ENCODE data around the gene TICAM2.
A peak's percentile ranks its signal among the peaks of the same experiment; 100 is the strongest.

Gene TICAM2

DNA sequence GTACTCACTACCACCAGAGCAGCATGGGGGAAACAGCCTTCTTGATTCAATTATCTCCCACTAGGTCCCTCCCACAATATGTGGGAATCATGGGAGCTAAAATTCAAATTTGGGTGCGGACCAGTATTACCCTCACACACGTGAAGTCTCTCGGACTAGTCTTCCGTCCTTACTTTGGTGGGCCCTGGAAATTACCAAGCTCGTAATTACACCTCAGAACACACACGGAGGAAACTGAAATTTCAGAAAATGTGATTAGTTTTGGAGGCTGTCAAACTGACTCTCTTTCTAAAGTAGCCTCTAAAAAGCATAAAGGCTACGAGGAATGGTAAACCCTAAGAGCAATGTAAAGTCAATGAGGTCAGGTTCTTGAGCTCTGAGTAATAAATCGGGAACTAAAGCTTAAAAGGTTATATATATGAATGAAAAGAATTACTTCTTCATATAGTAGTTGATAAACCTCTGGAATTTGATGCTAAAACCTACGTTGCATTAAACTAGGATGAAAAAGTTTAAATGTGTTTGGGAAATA, 56.9 kb downstream of the TICAM2 start:
- Histone ChIP-seq H3K27me3 (ENCODE audit: insufficient read depth, low read length) (no peaks in the 10 kb centered on the region), H3K9me3 (ENCODE audit: insufficient read depth, low read depth, low read length) (peaks cover 17% of the 10 kb centered on the region), H3K4me3 (ENCODE audit: low read length) (peak overlapping the region; percentile 40), H3K27ac (ENCODE audit: low read depth, low read length) (no peak overlapping the region), H3K9ac (ENCODE audit: low read depth, low read length) (no peak overlapping the region), H3K36me3 (ENCODE audit: insufficient read depth, low read length) (peaks cover 29% of the 10 kb centered on the region), H3K4me1 (ENCODE audit: insufficient read depth, low read length) (peaks cover 27% of the 10 kb centered on the region)
- 96% methylated on average over 9 of the region's 9 CpGs for WGBS

DNA sequence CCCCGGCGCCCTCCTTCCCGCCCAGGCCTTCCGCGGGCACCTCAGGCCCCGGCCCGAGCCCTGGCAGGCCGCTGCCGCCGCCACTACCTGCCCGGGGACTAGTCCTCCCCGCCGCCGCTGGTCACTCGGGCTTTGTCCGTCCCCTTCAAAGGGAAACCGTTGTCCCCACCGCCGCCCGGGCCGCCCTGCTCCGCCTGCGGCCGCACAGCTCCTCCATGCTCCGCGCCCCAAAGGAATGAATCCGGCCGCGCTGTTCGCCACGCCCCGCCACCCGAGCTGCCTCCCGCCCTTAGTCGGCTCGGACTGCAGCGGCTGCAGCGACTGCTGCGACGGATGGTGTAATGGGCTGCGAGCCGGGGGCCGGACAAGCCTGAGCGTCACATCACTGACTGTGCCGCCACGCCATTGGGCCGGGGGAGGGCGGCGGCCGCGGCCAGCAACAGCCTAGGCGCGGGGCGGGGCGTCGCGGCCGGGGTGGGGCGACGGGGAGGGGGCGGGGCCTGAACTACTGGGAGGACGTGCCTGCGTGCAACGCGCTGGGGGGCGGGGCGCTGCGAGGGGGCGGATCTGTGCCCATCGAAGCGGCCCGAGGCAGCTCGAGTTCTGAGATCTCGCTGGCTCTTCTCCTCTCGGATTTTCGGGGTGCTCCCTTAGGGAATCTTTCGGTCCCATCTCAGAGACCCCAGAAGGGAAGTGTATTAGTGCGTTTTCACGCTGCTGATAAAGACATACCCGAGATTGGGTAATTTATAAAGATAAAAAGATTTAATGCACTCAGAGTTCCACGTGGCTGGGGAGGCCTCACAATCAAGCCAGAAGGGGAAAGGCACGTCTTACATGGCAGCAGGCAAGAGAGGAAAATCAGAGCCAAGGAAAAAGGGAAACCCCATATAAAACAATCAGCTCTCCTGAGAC, 57.6 kb downstream of the TICAM2 start, which contains the start of gene FEM1C:
TSS of gene FEM1C (minus strand) at position 340 of the 915 bp plus-strand sequence. CDS start 1,282 bp downstream, outside the sequence.
- Histone ChIP-seq H3K27me3 (ENCODE audit: insufficient read depth, low read length) (no peaks in the 10 kb centered on the region), H3K4me1 (ENCODE audit: insufficient read depth, low read length) (peaks cover 35% of the 10 kb centered on the region), H3K36me3 (ENCODE audit: insufficient read depth, low read length) (peaks cover 35% of the 10 kb centered on the region), H3K9ac (ENCODE audit: low read depth, low read length) (peak within 1 kb of the TSS; percentile 98), H3K9me3 (ENCODE audit: insufficient read depth, low read depth, low read length) (peaks cover 17% of the 10 kb centered on the region), H3K4me3 (ENCODE audit: low read length) (peak within 1 kb of the TSS; percentile 77), H3K27ac (ENCODE audit: low read depth, low read length) (peak within 1 kb of the TSS; percentile 94)
- under 1% methylated on average over 82 of the region's 82 CpGs for WGBS

DNA sequence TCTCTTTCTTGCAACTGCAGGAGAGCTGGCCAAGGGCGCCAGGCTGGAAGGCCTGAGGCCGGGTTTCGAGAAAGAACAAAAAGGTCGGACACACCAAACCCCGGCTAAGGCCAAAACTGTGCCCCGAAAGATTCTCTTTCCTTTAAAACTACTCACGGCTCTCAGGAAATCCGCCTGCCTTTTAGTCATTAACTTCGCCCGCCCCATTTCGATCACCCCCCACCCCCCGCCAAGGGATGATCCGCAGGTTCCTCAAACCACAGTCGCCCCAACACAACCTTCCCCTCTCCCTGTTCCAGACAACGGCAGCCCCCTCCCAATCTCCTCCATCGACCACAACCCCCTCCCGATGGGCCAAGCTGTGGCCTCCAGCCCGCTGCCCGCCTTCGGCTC, 58.2 kb downstream of the TICAM2 start:
- Histone ChIP-seq H3K4me3 (ENCODE audit: low read length) (peak overlapping the region; percentile 77), H3K27ac (ENCODE audit: low read depth, low read length) (peak overlapping the region; percentile 94), H3K4me1 (ENCODE audit: insufficient read depth, low read length) (peaks cover 36% of the 10 kb centered on the region), H3K9me3 (ENCODE audit: insufficient read depth, low read depth, low read length) (peaks cover 17% of the 10 kb centered on the region), H3K27me3 (ENCODE audit: insufficient read depth, low read length) (no peaks in the 10 kb centered on the region), H3K36me3 (ENCODE audit: insufficient read depth, low read length) (peaks cover 42% of the 10 kb centered on the region), H3K9ac (ENCODE audit: low read depth, low read length) (peak overlapping the region; percentile 98)
- 0% methylated on average over 20 of the region's 20 CpGs for WGBS

DNA sequence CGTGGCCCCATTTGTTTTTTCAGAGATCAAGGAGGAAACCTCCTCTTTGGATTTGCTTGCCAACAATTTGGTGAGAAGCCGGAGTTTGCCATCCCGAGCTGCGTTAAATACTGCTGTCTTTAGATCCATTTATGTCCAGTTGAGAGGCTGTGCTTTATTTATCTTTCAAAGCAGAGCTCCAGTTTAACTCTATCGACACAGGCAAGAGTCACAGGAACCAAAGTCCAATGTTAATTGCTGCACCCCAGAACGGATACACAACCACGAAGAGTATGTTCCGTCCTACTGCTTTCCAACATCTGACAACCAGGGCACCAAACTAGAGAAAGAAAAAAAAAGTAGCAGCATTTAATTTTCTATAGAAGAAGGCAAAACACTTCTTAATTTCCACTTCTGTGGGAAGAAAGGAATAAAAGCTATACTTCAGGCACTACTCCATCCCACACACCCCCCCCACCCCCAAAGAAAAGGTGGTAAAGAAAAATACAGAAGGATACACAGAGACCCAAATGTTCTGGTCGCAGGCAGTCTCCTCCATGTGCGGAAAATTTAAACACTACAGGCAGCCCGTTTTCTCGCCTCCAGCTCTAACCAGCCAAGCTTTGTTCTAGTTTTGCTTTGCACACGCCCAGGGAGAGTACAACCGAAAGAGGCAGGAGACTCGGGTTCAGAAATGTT, 58.8 kb downstream of the TICAM2 start:
- peak overlapping the region; percentile 94 for H3K27ac ChIP-seq (ENCODE audit: low read depth, low read length)
- no peaks in the 10 kb centered on the region for H3K27me3 ChIP-seq (ENCODE audit: insufficient read depth, low read length)
- peak overlapping the region; percentile 98 for H3K9ac ChIP-seq (ENCODE audit: low read depth, low read length)
- H3K4me3 ChIP-seq (ENCODE audit: low read length) = peak overlapping the region; percentile 77
- peaks cover 17% of the 10 kb centered on the region for H3K9me3 ChIP-seq (ENCODE audit: insufficient read depth, low read depth, low read length)
- H3K4me1 ChIP-seq (ENCODE audit: insufficient read depth, low read length) = peaks cover 38% of the 10 kb centered on the region
- WGBS = 10% methylated on average over 15 of the region's 15 CpGs
- H3K36me3 ChIP-seq (ENCODE audit: insufficient read depth, low read length) = peaks cover 47% of the 10 kb centered on the region

DNA sequence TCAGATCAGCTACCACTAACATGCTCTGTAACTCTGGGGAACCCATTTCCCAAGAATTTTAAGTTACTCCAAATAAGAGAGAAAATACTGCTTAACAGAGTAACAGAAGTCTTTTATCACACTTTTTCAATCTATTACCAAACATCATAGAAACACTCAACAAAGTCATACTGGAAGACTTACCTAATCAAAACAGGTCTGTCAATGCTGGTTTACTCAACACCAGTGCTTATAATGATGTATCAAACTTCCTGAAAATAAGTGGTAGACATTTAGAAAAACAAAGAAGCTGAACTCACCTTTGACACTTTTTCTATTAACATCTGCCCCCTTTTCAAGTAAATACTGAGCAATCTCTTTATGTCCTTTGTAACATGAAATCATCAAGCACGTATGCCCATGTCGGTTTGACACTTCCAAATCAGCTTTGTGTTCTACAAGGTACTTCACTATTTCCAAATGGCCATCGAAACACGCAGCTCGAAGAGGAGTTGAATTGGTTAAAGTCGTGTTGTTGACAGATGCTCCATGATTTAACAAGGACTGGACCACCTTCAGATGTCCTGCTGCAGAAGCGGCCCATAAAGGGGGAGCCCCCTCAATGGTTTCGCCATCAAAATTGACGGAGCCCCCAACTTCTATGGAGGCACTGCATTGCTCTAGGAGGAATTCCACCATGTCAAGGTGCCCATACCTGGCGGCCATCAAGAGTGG, 59.5 kb downstream of the TICAM2 start:
- 53% methylated on average over 10 of the region's 10 CpGs for WGBS
- peaks cover 54% of the 10 kb centered on the region for H3K36me3 ChIP-seq (ENCODE audit: insufficient read depth, low read length)

DNA sequence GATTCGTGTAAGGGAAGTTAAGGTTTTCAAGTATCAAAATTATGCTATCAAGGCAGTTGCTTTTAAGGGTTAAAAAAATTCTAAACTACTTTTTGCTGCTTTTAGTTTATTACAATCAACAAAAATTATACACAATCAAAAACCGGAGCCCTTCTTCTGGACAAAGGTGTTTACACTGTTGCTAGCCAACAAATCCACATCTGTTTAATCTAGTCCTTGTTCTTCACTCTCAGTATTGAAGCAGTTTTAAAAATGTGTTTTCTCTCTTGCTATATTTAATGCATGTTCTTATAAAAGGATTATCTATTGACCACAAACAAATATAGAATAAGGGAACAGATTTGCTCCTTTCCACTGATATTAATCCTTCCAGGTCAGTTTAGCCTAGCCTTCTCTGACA, 60.2 kb downstream of the TICAM2 start:
- H3K27me3 ChIP-seq (ENCODE audit: insufficient read depth, low read length) = no peaks in the 10 kb centered on the region
- peaks cover 17% of the 10 kb centered on the region for H3K9me3 ChIP-seq (ENCODE audit: insufficient read depth, low read depth, low read length)
- peak overlapping the region; percentile 77 for H3K4me3 ChIP-seq (ENCODE audit: low read length)
- H3K4me1 ChIP-seq (ENCODE audit: insufficient read depth, low read length) = peaks cover 43% of the 10 kb centered on the region
- WGBS = 42% methylated on average over 2 of the region's 2 CpGs
- H3K9ac ChIP-seq (ENCODE audit: low read depth, low read length) = peak overlapping the region; percentile 38
- peaks cover 61% of the 10 kb centered on the region for H3K36me3 ChIP-seq (ENCODE audit: insufficient read depth, low read length)
- H3K27ac ChIP-seq (ENCODE audit: low read depth, low read length) = no peak overlapping the region

More for the DNA sequence above, 59.5 kb downstream of the TICAM2 start:
- peak overlapping the region; percentile 98; the same call in 1 of the 2 replicates for H3K9ac ChIP-seq (ENCODE audit: low read depth, low read length)
- H3K27me3 ChIP-seq (ENCODE audit: insufficient read depth, low read length) = no peaks in the 10 kb centered on the region
- H3K4me3 ChIP-seq (ENCODE audit: low read length) = peak overlapping the region; percentile 77
- peaks cover 17% of the 10 kb centered on the region for H3K9me3 ChIP-seq (ENCODE audit: insufficient read depth, low read depth, low read length)
- H3K4me1 ChIP-seq (ENCODE audit: insufficient read depth, low read length) = peaks cover 41% of the 10 kb centered on the region
- H3K27ac ChIP-seq (ENCODE audit: low read depth, low read length) = no peak overlapping the region

DNA sequence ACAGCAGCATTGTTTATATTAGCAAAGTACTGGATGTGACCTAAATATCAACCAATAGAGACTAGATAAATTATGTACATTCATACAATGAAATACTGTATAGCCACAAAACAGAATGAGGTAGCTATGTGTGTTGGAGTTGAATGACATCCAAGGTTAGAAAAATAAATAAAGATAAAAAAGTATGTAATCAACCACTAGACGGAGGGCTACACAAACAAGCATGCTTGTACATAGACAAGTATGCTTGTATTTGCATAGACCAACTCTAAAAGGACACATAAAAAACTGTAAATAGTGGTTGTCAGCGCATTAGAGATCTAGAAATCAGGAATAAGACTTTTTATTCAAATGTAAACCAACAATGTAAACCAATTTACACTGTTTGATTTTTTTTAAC, 60.7 kb downstream of the TICAM2 start:
- no CpG with 5 or more reads among the region's 2 CpGs for WGBS
- Histone ChIP-seq H3K27me3 (ENCODE audit: insufficient read depth, low read length) (no peaks in the 10 kb centered on the region), H3K36me3 (ENCODE audit: insufficient read depth, low read length) (peaks cover 66% of the 10 kb centered on the region), H3K9ac (ENCODE audit: low read depth, low read length) (peak overlapping the region; percentile 38), H3K27ac (ENCODE audit: low read depth, low read length) (no peak overlapping the region), H3K9me3 (ENCODE audit: insufficient read depth, low read depth, low read length) (peaks cover 16% of the 10 kb centered on the region), H3K4me3 (ENCODE audit: low read length) (peak overlapping the region; percentile 77), H3K4me1 (ENCODE audit: insufficient read depth, low read length) (peaks cover 43% of the 10 kb centered on the region)

DNA sequence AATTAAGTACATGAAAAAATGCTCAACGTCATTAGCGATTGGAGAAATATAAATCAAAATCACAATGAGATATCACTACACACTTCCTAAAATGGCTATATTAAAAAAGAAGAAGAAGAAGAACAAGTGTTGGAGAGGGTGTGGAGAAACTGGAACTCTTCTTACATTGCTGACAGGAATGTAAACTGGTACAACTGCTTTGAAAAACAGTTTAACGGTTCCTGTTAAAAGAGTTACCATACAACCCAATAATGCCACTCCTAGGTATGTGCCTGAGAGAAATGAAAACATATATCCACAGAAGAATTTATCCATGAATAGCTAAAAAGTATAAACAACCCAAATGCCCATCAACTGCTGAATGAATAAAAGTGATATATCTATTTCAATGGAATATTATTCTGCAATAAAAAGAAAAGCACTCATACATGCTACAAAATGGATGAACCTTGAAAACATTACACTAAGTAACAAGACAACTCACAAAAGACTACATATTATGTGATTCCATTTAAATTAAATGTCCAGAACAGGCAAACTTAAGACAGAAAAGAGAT, 66.7 kb downstream of the TICAM2 start:
- Histone ChIP-seq H3K9ac (ENCODE audit: low read depth, low read length) (no peak overlapping the region), H3K9me3 (ENCODE audit: insufficient read depth, low read depth, low read length) (no peaks in the 10 kb centered on the region), H3K27ac (ENCODE audit: low read depth, low read length) (no peak overlapping the region), H3K4me1 (ENCODE audit: insufficient read depth, low read length) (peaks cover 24% of the 10 kb centered on the region), H3K4me3 (ENCODE audit: low read length) (no peak overlapping the region), H3K27me3 (ENCODE audit: insufficient read depth, low read length) (no peaks in the 10 kb centered on the region), H3K36me3 (ENCODE audit: insufficient read depth, low read length) (peaks cover 90% of the 10 kb centered on the region)
- 100% methylated on average over 2 of the region's 3 CpGs for WGBS

DNA sequence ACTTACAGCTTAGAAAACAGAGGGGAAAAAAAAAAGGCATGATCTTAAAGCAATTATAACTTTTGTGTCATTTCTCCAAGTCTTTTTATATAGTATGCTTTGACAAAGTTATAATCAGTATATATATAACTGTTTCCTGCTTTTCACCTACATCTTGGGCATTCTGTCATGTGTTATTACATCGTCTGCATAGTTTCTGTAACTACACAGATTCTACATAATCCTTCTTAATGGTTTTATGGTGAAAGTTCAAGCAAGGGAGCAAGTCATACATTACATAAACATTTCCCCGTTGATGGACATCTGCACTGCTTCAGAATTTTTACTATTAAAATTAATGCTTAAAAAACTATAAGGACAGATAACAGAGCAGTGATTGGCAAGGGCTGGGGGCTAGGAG, 69.8 kb downstream of the TICAM2 start:
- WGBS = 100% methylated on average over 1 of the region's 2 CpGs
- H3K36me3 ChIP-seq (ENCODE audit: insufficient read depth, low read length) = peaks cover 60% of the 10 kb centered on the region

DNA sequence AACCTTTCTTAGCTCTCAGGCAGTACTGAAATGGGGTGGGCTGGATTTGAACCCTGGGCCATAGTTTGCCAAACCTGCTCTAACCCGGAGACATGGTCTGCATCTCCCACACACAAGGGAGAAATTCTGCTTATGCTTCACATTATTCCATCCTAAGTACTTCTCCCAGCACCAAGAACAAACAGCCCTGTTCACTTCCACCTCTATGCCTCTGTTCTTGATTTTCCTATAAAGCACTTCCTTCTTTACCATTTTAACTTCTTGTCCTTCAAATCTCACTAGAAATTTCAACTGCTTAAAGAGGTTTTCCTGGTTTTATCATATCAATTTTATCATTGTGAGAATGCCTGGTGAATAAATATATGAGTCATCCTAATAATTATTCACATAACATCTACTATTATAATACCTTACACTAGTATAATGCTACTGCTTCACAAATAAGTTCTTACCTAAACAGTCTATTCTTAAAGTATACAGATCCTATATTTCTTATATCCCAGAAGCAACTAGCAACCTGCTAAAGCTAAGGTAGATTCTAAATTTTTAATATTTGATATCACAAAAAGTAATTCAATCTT, 70.4 kb downstream of the TICAM2 start:
- 89% methylated on average over 1 of the region's 1 CpG for WGBS
- peaks cover 58% of the 10 kb centered on the region for H3K36me3 ChIP-seq (ENCODE audit: insufficient read depth, low read length)
- no peaks in the 10 kb centered on the region for H3K27me3 ChIP-seq (ENCODE audit: insufficient read depth, low read length)
- no peaks in the 10 kb centered on the region for H3K9me3 ChIP-seq (ENCODE audit: insufficient read depth, low read depth, low read length)
- no peak overlapping the region for H3K4me3 ChIP-seq (ENCODE audit: low read length)
- peaks cover 7% of the 10 kb centered on the region; the same call in 1 of the 2 replicates for H3K4me1 ChIP-seq (ENCODE audit: insufficient read depth, low read length)
- H3K27ac ChIP-seq (ENCODE audit: low read depth, low read length) = no peak overlapping the region
- no peak overlapping the region for H3K9ac ChIP-seq (ENCODE audit: low read depth, low read length)

More for the DNA sequence above, 69.8 kb downstream of the TICAM2 start:
- Histone ChIP-seq H3K9me3 (ENCODE audit: insufficient read depth, low read depth, low read length) (no peaks in the 10 kb centered on the region), H3K27me3 (ENCODE audit: insufficient read depth, low read length) (no peaks in the 10 kb centered on the region), H3K9ac (ENCODE audit: low read depth, low read length) (no peak overlapping the region), H3K27ac (ENCODE audit: low read depth, low read length) (no peak overlapping the region), H3K4me1 (ENCODE audit: insufficient read depth, low read length) (peaks cover 7% of the 10 kb centered on the region; the same call in 1 of the 2 replicates), H3K4me3 (ENCODE audit: low read length) (no peak overlapping the region)

Measured in HUES64 (cell line).